H1 (cell line): Measurements from ENCODE around the gene AHSP. TPM values are rescaled to one million over a fixed set of nuclear protein-coding genes. Genes with fewer than 3 reads are reported as not detected.

Experiments
- CTCF ChIA-PET: fragments of 300-600 bp; sonication (Branson Sonifier 250); formaldehyde crosslinking; loops from one replicate; lab custom pipeline; 2021; ENCODE audit not compliant: partially characterized antibody; lab: Charles Lee
- POLR2A ChIA-PET: fragments of 300-600 bp; sonication (Branson Sonifier 250); formaldehyde crosslinking; loops from one replicate; lab custom pipeline; 2021; ENCODE audit warnings: inconsistent platforms; ENCODE audit not compliant: partially characterized antibody; lab: Charles Lee
- DNase-seq, 2 experiments: peaks; one replicate each; pipeline versions ENCODE4 v3.0.0 to v3.0.0-alpha.2; 2010 to 2022; ENCODE audit warnings: low spot score in 2 of 2, low read depth in 1 of 2, mixed read lengths in 1 of 2
- FAIRE-seq: peaks from 2 replicates; lab custom pipeline; 2011; peaks lifted over from hg19 to GRCh38; lab: Jason Lieb, UNC
- H2AFZ ChIP-seq: 2 replicates; pipeline ENCODE4 v1.8.1; 2012; ENCODE audit warnings: low read length, inconsistent platforms
- H2AK5ac ChIP-seq: 2 replicates; pipeline ENCODE4 v1.6.1; 2013; ENCODE audit warnings: low read depth, low read length
- H2BK120ac ChIP-seq: replicated peaks from 2 replicates; pipeline ENCODE3; 2013; ENCODE audit warnings: low read depth, low read length, inconsistent platforms
- H2BK12ac ChIP-seq: 2 replicates; pipeline ENCODE4 v1.6.1; 2013; ENCODE audit warnings: low read depth, low read length
- H2BK15ac ChIP-seq: 2 replicates; pipeline ENCODE4 v1.6.1; 2013; ENCODE audit warnings: low read length
- H2BK20ac ChIP-seq: 2 replicates; pipeline ENCODE4 v1.6.1; 2013; ENCODE audit warnings: low read length
- H2BK5ac ChIP-seq: 2 replicates; pipeline ENCODE4 v1.6.1; 2013; ENCODE audit warnings: low read depth, low read length
- H3K14ac ChIP-seq: 2 replicates; pipeline ENCODE4 v1.6.1; 2013; ENCODE audit warnings: inconsistent platforms; ENCODE audit not compliant: insufficient read length
- H3K18ac ChIP-seq: 2 replicates; pipeline ENCODE4 v1.6.1; 2013; ENCODE audit warnings: low read length; ENCODE audit errors: extremely low read depth
- H3K23ac ChIP-seq: 2 replicates; pipeline ENCODE4 v1.6.1; 2013; ENCODE audit warnings: inconsistent platforms; ENCODE audit not compliant: insufficient read length
- H3K23me2 ChIP-seq: 2 replicates; pipeline ENCODE4 v1.6.1; 2013; ENCODE audit warnings: low read depth, low read length
- H3K27ac ChIP-seq: 2 replicates; pipeline ENCODE4 v1.6.1; 2011; ENCODE audit warnings: low read depth, low read length, inconsistent platforms
- H3K27me3 ChIP-seq, 4 experiments: replicated peaks in 1 of 4; 1 replicate in 1 of 4; 2 replicates in 3 of 4; pipeline versions ENCODE4 v1.6.1 to v1.8.1; 2011 to 2013; ENCODE audit warnings: low read length in 3 of 4, mild to moderate bottlenecking in 3 of 4, inconsistent platforms in 2 of 4, mixed read lengths in 2 of 4, moderate library complexity in 1 of 4; ENCODE audit not compliant: control insufficient read depth in 3 of 4, insufficient read depth in 3 of 4; ENCODE audit errors: extremely low read depth in 1 of 4
- H3K36me3 ChIP-seq, 4 experiments: 2 replicates each; pipeline versions ENCODE4 v1.6.1 to v1.8.1; 2011 to 2013; ENCODE audit warnings: mild to moderate bottlenecking in 4 of 4, low read length in 3 of 4, moderate library complexity in 2 of 4, control low read depth in 1 of 4, inconsistent platforms in 1 of 4; ENCODE audit not compliant: insufficient read depth in 4 of 4, control insufficient read depth in 2 of 4
- H3K4ac ChIP-seq: replicated peaks from 2 replicates; pipeline ENCODE3; 2013; ENCODE audit warnings: low read length, low read depth, mixed read lengths, inconsistent platforms; ENCODE audit not compliant: insufficient read length
- H3K4me1 ChIP-seq, 4 experiments: replicated peaks in 1 of 4; 1 replicate in 1 of 4; 2 replicates in 3 of 4; pipeline versions ENCODE4 v1.6.1 to v1.8.1; 2011 to 2013; ENCODE audit warnings: low read length in 3 of 4, inconsistent platforms in 2 of 4, mixed read lengths in 1 of 4; ENCODE audit not compliant: insufficient read depth in 4 of 4, control insufficient read depth in 3 of 4
- H3K4me2 ChIP-seq, 2 experiments: 2 replicates each; pipeline versions ENCODE4 v1.6.1 to v1.8.1; 2011 to 2013; ENCODE audit warnings: low read depth in 2 of 2, low read length in 2 of 2, control low read depth in 1 of 2, inconsistent platforms in 1 of 2, mild to moderate bottlenecking in 1 of 2; ENCODE audit not compliant: insufficient read depth in 1 of 2
- H3K4me3 ChIP-seq, 4 experiments: fragments of 200-600, 300-600 bp in 1 of 4; sonication (generic), shearing (Covaris generic), sonication (Bioruptor Twin) in 1 of 4; 2 replicates each; pipeline versions ENCODE4 v1.5.1 to v1.8.1; 2011 to 2016; ENCODE audit warnings: low read length in 4 of 4, low read depth in 3 of 4, control low read depth in 2 of 4, inconsistent platforms in 2 of 4, mild to moderate bottlenecking in 2 of 4, mixed read lengths in 1 of 4, moderate library complexity in 1 of 4; ENCODE audit not compliant: insufficient read depth in 2 of 4; ENCODE audit errors: extremely low read depth in 1 of 4
- H3K56ac ChIP-seq: replicated peaks from 2 replicates; pipeline ENCODE3; 2013; ENCODE audit warnings: low read depth, mild to moderate bottlenecking, mixed read lengths, low read length, inconsistent platforms; ENCODE audit not compliant: insufficient read length
- H3K79me1 ChIP-seq: 2 replicates; pipeline ENCODE4 v1.6.1; 2013; ENCODE audit warnings: low read depth, low read length, control low read depth
- H3K79me2 ChIP-seq, 2 experiments: 2 replicates each; pipeline versions ENCODE4 v1.6.1 to v1.8.1; 2012 to 2013; ENCODE audit warnings: low read length in 2 of 2, mild to moderate bottlenecking in 2 of 2, inconsistent platforms in 1 of 2; ENCODE audit not compliant: insufficient read depth in 2 of 2, control insufficient read depth in 1 of 2
- H3K9ac ChIP-seq, 4 experiments: replicated peaks in 1 of 4; 1 replicate in 1 of 4; 2 replicates in 3 of 4; pipeline versions ENCODE4 v1.6.1 to v1.8.1; 2011 to 2013; ENCODE audit warnings: low read depth in 3 of 4, low read length in 3 of 4, control low read depth in 2 of 4, mild to moderate bottlenecking in 2 of 4, moderate library complexity in 2 of 4, inconsistent platforms in 1 of 4; ENCODE audit errors: extremely low read depth in 1 of 4
- H3K9me3 ChIP-seq, 2 experiments: 2 replicates each; pipeline versions ENCODE4 v1.6.1 to v1.8.1; 2012 to 2013; ENCODE audit warnings: mild to moderate bottlenecking in 2 of 2, moderate library complexity in 2 of 2, control low read depth in 1 of 2, inconsistent platforms in 1 of 2, low read depth in 1 of 2, low read length in 1 of 2, mixed read lengths in 1 of 2; ENCODE audit not compliant: insufficient read depth in 2 of 2
- H4K20me1 ChIP-seq, 2 experiments: replicated peaks in 1 of 2; 2 replicates each; pipeline versions ENCODE3 to v1.8.1; 2011 to 2013; ENCODE audit warnings: inconsistent platforms in 2 of 2, low read length in 2 of 2, mild to moderate bottlenecking in 1 of 2; ENCODE audit not compliant: insufficient read depth in 2 of 2, control insufficient read depth in 1 of 2
- H4K5ac ChIP-seq: 2 replicates; pipeline ENCODE4 v1.6.1; 2013; ENCODE audit warnings: low read length, low read depth, mixed read lengths, inconsistent platforms; ENCODE audit not compliant: insufficient read length
- H4K8ac ChIP-seq: 2 replicates; pipeline ENCODE4 v1.8.0; 2013; ENCODE audit warnings: mild to moderate bottlenecking, moderate library complexity, low read length, inconsistent platforms; ENCODE audit not compliant: insufficient read depth; ENCODE audit errors: extremely low read depth
- H4K91ac ChIP-seq: replicated peaks from 2 replicates; pipeline ENCODE3; 2013; ENCODE audit warnings: low read length, mixed read lengths, inconsistent platforms; ENCODE audit not compliant: insufficient read length
- ATF3 ChIP-seq: IDR thresholded peaks from 2 replicates; pipeline ENCODE4 v1.6.1; 2011; ENCODE audit warnings: low read depth, mild to moderate bottlenecking, low read length; ENCODE audit not compliant: insufficient read depth
- BRCA1 ChIP-seq: IDR thresholded peaks from 2 replicates; pipeline ENCODE4 v1.6.1; 2012; ENCODE audit warnings: low read depth, low read length, improper control_type of control experiment
- CTBP2 ChIP-seq: IDR thresholded peaks from 2 replicates; pipeline ENCODE4 v1.7.0; 2011; ENCODE audit warnings: borderline replicate concordance, mild to moderate bottlenecking, moderate library complexity, mixed read lengths, low read length; ENCODE audit not compliant: insufficient read depth, insufficient read length
- CTCF ChIP-seq, 3 experiments: IDR thresholded peaks; 1 replicate in 2 of 3; 2 replicates in 1 of 3; pipeline versions ENCODE4 v1.5.1 to v1.6.1; 2011; ENCODE audit warnings: low read length in 3 of 3, mild to moderate bottlenecking in 3 of 3, inconsistent platforms in 2 of 3, low read depth in 1 of 3, moderate library complexity in 1 of 3; ENCODE audit not compliant: insufficient read depth in 1 of 3; ENCODE audit errors: control extremely low read depth in 1 of 3
- GABPA ChIP-seq: IDR thresholded peaks from 2 replicates; pipeline ENCODE4 v1.6.1; 2011; ENCODE audit warnings: mild to moderate bottlenecking, low read length, moderate library complexity, borderline replicate concordance; ENCODE audit not compliant: insufficient read depth
- KDM1A ChIP-seq: fragments of 200-600, 300-600 bp; sonication (generic); IDR thresholded peaks from 2 replicates; pipeline ENCODE4 v1.7.1; 2016; ENCODE audit warnings: mild to moderate bottlenecking, low read length, borderline replicate concordance
- KDM4A ChIP-seq: IDR thresholded peaks from one replicate; pipeline ENCODE4 v1.7.1; 2012; ENCODE audit warnings: low read depth, mild to moderate bottlenecking, moderate library complexity, low read length, inconsistent platforms; ENCODE audit not compliant: severe bottlenecking
- POU5F1 ChIP-seq: IDR thresholded peaks from 2 replicates; pipeline ENCODE4 v1.6.1; 2011; ENCODE audit warnings: low read depth, mild to moderate bottlenecking, low read length, moderate library complexity
- SIRT6 ChIP-seq: IDR thresholded peaks from one replicate; pipeline ENCODE4 v1.7.1; 2012; ENCODE audit warnings: low read length, inconsistent platforms
- SP1 ChIP-seq: IDR thresholded peaks from 2 replicates; pipeline ENCODE4 v1.6.1; 2011; ENCODE audit warnings: low read depth, low read length
- SP2 ChIP-seq: IDR thresholded peaks from 2 replicates; pipeline ENCODE4 v1.6.1; 2012; ENCODE audit warnings: mild to moderate bottlenecking, low read length, inconsistent platforms
- WGBS, 2 experiments: shearing (Covaris generic) in 1 of 2; methylation state at CpG; one replicate each; pipeline versions ENCODE4 v1.1.6 to v1.1.7; 2013 to 2015; ENCODE audit warnings: low lambda C conversion rate in 2 of 2, mixed read lengths in 2 of 2, inconsistent platforms in 1 of 2, low coverage in 1 of 2, missing lambda C conversion rate in 1 of 2; ENCODE audit not compliant: insufficient replicate concordance in 2 of 2, insufficient coverage in 1 of 2, insufficient read length in 1 of 2; ENCODE audit errors: extremely low coverage in 1 of 2, missing lambda C conversion rate in 1 of 2; 5-methylcytosine and 5-hydroxymethylcytosine counted together
- polyA plus RNA-seq, 7 experiments: library from polyadenylated mRNA; depleted of rRNA in 3 of 7; stranded (reverse) in 5 of 7; unstranded in 2 of 7; fragments of >200 nt in 5 of 7; fragments of 200-250 nt in 2 of 7; gene quantifications; 1 replicate in 5 of 7; 2 replicates in 1 of 7; 4 replicates in 1 of 7; pipeline versions ENCODE4 v1.2.1 to v1.2.3, GENCODE V29; 2011 to 2013; ENCODE audit warnings: missing spikeins in 2 of 7, mixed read lengths in 2 of 7
- total RNA-seq: library from RNA; stranded (reverse); fragmentation: NEBNext Ultra II Directional; extraction: Animal tissue kit (Norgen Biotek cat#: 25700); gene quantifications from 2 replicates; pipeline ENCODE4 v1.2.1, GENCODE V29; 2021

AHSP gene
- total and polyA plus RNA-seq, 2 of the 8 experiments (the other 6 are each of a cell fraction or from before 2014, with no cell fraction given), result 0.91 to 15.3 TPM

GRCh38 chr16:31479751-31480150, 47.9 kb upstream of the AHSP start:
- no peak overlapping the region for H4K8ac ChIP-seq
- no peak overlapping the region for H3K4me3 ChIP-seq
- no peak for FAIRE-seq
- H4K5ac ChIP-seq, result no peak overlapping the region
- H3K79me2 ChIP-seq, result no peaks in the 10 kb centered on the region
- no peak overlapping the region for H2BK5ac ChIP-seq
- H3K18ac ChIP-seq, result no peak overlapping the region
- H2AK5ac ChIP-seq, result no peak overlapping the region
- DNase-seq, result no peak
- H2AFZ ChIP-seq, result no peak overlapping the region
- CTCF ChIA-PET, result interaction anchor here (1.0 to 1.4 kb wide), 3 partner anchors 12 to 233 kb away, joined by 3 to 5 read pairs (median 3); a partner anchor contains a TSS
- H3K4me1 ChIP-seq, result peaks cover 0 to 7% (median 3%) of the 10 kb centered on the region in 4 experiments; a peak in 4 of 7 replicates
- 87% methylated on average over 9 of the region's 9 CpGs; no CpG with 5 or more reads in 1 of the 2 experiments for WGBS, 2 experiments
- H3K23me2 ChIP-seq, result peaks cover 14% of the 10 kb centered on the region; the same call in 1 of the 2 replicates
- no peaks in the 10 kb centered on the region for H3K9me3 ChIP-seq
- H3K23ac ChIP-seq, result no peak overlapping the region
- H3K4ac ChIP-seq, result no peak overlapping the region
- H3K9ac ChIP-seq, result no peak overlapping the region
- H3K27ac ChIP-seq, result no peak overlapping the region
- peaks cover 2 to 38% (median 22%) of the 10 kb centered on the region in 4 experiments for H3K27me3 ChIP-seq
- no peak overlapping the region for H3K14ac ChIP-seq
- POLR2A ChIA-PET, result interaction anchor here (1.0 to 6.0 kb wide), 5 partner anchors 8 to 240 kb away, joined by 3 to 40 read pairs (median 5); partner anchors contain the start of gene ARMC5
- H2BK120ac ChIP-seq, result no peak overlapping the region
- H3K56ac ChIP-seq, result no peak overlapping the region
- peaks cover 0 to 3% of the 10 kb centered on the region in 2 experiments for H4K20me1 ChIP-seq
- H2BK15ac ChIP-seq, result no peak overlapping the region
- H3K4me2 ChIP-seq, result no peak overlapping the region
- no peak overlapping the region for H4K91ac ChIP-seq
- no peaks in the 10 kb centered on the region for H3K79me1 ChIP-seq
- H2BK20ac ChIP-seq, result no peak overlapping the region
- no peaks in the 10 kb centered on the region for H3K36me3 ChIP-seq
- no peak overlapping the region for H2BK12ac ChIP-seq
- no peak for TF ChIP-seq KDM1A
- no peak for TF ChIP-seq SP2
- no peak for TF ChIP-seq GABPA
- no peak for TF ChIP-seq BRCA1
- no peak for TF ChIP-seq ATF3
- TF ChIP-seq SIRT6, result no peak
- no peak for TF ChIP-seq CTCF (IDR thresholded peaks at IDR 0.05; ENCODE audit: control extremely low read depth in 1 of 3, insufficient read depth in 1 of 3, low read depth in 1 of 3, low read length in 3 of 3)
- no peak for TF ChIP-seq KDM4A
- no peak for TF ChIP-seq CTBP2
- TF ChIP-seq POU5F1, result no peak
- no peak for TF ChIP-seq SP1
